ENCODE data around the gene FOXL2. TPM values are rescaled to one million over a fixed set of nuclear protein-coding genes. Genes with fewer than 3 reads are reported as not detected.

The FOXL2 gene
- total and polyA plus RNA-seq, 10 of the 15 experiments (the other 5 are each of a cell fraction or from before 2014, with no cell fraction given), result not detected

DNA sequence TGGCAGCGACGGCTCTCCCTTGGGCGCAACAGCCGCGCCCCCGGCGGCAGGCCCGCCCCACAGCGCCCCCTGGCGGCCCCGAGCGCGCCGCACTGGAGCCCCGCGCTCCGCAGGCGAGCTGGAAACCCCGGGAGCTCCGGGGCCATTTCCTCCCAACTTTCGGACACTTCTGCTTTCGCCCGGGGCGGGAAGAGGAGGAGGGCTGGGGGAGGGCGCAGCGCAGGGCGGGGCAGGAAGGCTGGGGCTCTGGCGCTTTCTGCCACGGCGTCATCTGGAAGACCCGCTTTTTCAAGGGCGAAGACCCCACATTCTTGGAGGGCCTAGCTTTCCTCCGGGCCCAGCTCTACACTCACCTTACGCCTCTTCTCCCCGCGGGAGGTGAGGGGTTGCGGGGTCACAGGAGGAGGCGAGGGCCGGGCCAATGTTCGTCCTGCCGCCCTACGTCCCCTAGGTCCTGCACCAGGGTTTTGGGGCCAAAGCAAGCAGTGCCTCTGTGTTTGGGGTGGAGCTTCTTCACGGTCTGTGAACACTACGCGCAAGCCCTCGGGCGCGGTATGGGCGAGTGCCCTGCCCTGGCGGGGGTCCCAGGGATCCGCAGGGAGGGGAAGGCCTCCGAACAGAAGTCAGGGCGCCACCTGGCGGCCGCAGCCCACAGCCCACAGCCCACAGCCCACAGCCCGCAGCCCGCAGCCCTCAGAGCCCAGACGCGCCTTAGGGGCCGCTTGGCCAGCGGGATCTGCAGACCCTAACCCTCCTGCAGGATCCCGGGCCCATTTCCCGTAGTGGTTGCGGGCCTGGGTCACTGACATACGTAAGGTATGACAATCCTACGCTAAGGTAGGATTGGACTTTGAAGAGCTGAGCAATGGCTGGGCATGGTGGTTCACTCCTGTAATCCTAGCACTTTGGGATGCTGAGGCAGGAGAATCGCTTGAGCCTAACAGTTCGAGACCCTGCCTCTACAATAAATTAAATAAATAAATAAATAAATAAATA, 31.1 kb downstream of the FOXL2 start (continued):
- TF ChIP-seq HDGF (IDR thresholded peaks at IDR 0.05) (0 out of 2 replicates have a peak, but pooled peaks have one; percentile 35), ELK1 (IDR thresholded peaks at IDR 0.05; ENCODE audit: low read depth, low read length) (no peak), MEF2A (IDR thresholded peaks at IDR 0.05; ENCODE audit: insufficient read depth, low read depth, low read length) (no peak), EZH2 (IDR thresholded peaks at IDR 0.05; ENCODE audit: borderline replicate concordance, control insufficient read depth, low read depth, low read length) (no peak), PRDM15 (CRISPR knock-in tag; IDR thresholded peaks at IDR 0.05) (no peak), NR2C1 (IDR thresholded peaks at IDR 0.05) (0 out of 2 replicates have a peak, but pooled peaks have one; percentile 19), BRCA1 (IDR thresholded peaks at IDR 0.05; ENCODE audit: low read depth, low read length) (no peak), TCF3 (IDR thresholded peaks at IDR 0.05; ENCODE audit: borderline replicate concordance, insufficient read depth, low read depth, low read length) (0 out of 2 replicates have a peak, but pooled peaks have one; percentile 7), POLR2AphosphoS5 (IDR thresholded peaks at IDR 0.05; ENCODE audit: low read length) (no peak), SMC3 (IDR thresholded peaks at IDR 0.05; ENCODE audit: borderline replicate concordance, low read length) (peak; percentile 89), CBX5 (IDR thresholded peaks at IDR 0.05; ENCODE audit: low read depth) (peak; percentile 38; the same call in 1 of the 2 replicates), RB1 (IDR thresholded peaks at IDR 0.05; ENCODE audit: borderline replicate concordance) (peak; percentile 30; the same call in 1 of the 2 replicates), STAT1 (conservative IDR thresholded peaks at IDR 0.05) (no peak), FOXM1 (IDR thresholded peaks at IDR 0.05; ENCODE audit: low read depth, low read length) (no peak)
- TF ChIP-seq, protein P1, sequence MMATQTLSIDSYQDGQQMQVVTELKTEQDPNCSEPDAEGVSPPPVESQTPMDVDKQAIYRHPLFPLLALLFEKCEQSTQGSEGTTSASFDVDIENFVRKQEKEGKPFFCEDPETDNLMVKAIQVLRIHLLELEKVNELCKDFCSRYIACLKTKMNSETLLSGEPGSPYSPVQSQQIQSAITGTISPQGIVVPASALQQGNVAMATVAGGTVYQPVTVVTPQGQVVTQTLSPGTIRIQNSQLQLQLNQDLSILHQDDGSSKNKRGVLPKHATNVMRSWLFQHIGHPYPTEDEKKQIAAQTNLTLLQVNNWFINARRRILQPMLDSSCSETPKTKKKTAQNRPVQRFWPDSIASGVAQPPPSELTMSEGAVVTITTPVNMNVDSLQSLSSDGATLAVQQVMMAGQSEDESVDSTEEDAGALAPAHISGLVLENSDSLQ (IDR thresholded peaks at IDR 0.05), result no peak
- TF ChIP-seq, protein P2, sequence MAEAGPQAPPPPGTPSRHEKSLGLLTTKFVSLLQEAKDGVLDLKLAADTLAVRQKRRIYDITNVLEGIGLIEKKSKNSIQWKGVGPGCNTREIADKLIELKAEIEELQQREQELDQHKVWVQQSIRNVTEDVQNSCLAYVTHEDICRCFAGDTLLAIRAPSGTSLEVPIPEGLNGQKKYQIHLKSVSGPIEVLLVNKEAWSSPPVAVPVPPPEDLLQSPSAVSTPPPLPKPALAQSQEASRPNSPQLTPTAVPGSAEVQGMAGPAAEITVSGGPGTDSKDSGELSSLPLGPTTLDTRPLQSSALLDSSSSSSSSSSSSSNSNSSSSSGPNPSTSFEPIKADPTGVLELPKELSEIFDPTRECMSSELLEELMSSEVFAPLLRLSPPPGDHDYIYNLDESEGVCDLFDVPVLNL (IDR thresholded peaks at IDR 0.05; ENCODE audit: low read depth, low read length), result no peak
- TF ChIP-seq, protein P3, sequence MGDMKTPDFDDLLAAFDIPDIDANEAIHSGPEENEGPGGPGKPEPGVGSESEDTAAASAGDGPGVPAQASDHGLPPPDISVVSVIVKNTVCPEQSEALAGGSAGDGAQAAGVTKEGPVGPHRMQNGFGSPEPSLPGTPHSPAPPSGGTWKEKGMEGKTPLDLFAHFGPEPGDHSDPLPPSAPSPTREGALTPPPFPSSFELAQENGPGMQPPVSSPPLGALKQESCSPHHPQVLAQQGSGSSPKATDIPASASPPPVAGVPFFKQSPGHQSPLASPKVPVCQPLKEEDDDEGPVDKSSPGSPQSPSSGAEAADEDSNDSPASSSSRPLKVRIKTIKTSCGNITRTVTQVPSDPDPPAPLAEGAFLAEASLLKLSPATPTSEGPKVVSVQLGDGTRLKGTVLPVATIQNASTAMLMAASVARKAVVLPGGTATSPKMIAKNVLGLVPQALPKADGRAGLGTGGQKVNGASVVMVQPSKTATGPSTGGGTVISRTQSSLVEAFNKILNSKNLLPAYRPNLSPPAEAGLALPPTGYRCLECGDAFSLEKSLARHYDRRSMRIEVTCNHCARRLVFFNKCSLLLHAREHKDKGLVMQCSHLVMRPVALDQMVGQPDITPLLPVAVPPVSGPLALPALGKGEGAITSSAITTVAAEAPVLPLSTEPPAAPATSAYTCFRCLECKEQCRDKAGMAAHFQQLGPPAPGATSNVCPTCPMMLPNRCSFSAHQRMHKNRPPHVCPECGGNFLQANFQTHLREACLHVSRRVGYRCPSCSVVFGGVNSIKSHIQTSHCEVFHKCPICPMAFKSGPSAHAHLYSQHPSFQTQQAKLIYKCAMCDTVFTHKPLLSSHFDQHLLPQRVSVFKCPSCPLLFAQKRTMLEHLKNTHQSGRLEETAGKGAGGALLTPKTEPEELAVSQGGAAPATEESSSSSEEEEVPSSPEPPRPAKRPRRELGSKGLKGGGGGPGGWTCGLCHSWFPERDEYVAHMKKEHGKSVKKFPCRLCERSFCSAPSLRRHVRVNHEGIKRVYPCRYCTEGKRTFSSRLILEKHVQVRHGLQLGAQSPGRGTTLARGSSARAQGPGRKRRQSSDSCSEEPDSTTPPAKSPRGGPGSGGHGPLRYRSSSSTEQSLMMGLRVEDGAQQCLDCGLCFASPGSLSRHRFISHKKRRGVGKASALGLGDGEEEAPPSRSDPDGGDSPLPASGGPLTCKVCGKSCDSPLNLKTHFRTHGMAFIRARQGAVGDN (IDR thresholded peaks at IDR 0.05), result no peak
